NCI-H2171 (cell line): Measurements from ENCODE around the gene IQGAP2.
"Not testable (repeated sequence)": the region's sequence is repeated elsewhere in the genome, so short reads cannot be mapped to it uniquely, and the experiment has no call there.

Experiments used
- DNase-seq: peaks from one replicate; lab custom pipeline; 2025; lab: John Stamatoyannopoulos, UW

IQGAP2 gene

GRCh38 chr5:76402886-76403765 lies at the start of gene IQGAP2:
Gene IQGAP2 (plus strand): TSS chr5:76403285. CDS start chr5:76403546, 261 bp downstream.
- no peak for DNase-seq

GRCh38 chr5:76356887-76357286 lies 46.2 kb upstream of the IQGAP2 start:
- no peak for DNase-seq

- DNase-seq: peak; percentile 39
These were observed 39.5 kb upstream of the IQGAP2 start for GRCh38 chr5:76363352-76364225.

GRCh38 chr5:76364226-76364589 lies 38.9 kb upstream of the IQGAP2 start:
- DNase-seq: no peak

GRCh38 chr5:76365561-76365960 lies 37.5 kb upstream of the IQGAP2 start:
- DNase-seq: no peak

GRCh38 chr5:76366596-76366995 lies 36.5 kb upstream of the IQGAP2 start:
- DNase-seq: no peak

- no peak for DNase-seq
These were observed 35.3 kb upstream of the IQGAP2 start for GRCh38 chr5:76367623-76368371.

- no peak for DNase-seq
These were observed 34.1 kb upstream of the IQGAP2 start for GRCh38 chr5:76368941-76369340.

- DNase-seq: not testable (repeated sequence)
These were observed 33.4 kb upstream of the IQGAP2 start for GRCh38 chr5:76369668-76370067.

GRCh38 chr5:76371960-76372322 lies 31.1 kb upstream of the IQGAP2 start:
- DNase-seq: no peak

- DNase-seq: no peak
These were observed 30.6 kb upstream of the IQGAP2 start for GRCh38 chr5:76372323-76373054.

GRCh38 chr5:76376148-76376865 lies 26.8 kb upstream of the IQGAP2 start:
- DNase-seq: no peak

GRCh38 chr5:76376866-76377230 lies 26.2 kb upstream of the IQGAP2 start:
- no peak for DNase-seq

GRCh38 chr5:76378355-76378754 lies 24.7 kb upstream of the IQGAP2 start:
- DNase-seq: no peak

GRCh38 chr5:76379316-76379715 lies 23.8 kb upstream of the IQGAP2 start:
- DNase-seq: no peak

- DNase-seq: no peak
These were observed 23.2 kb upstream of the IQGAP2 start for GRCh38 chr5:76379855-76380254.

- no peak for DNase-seq
These were observed 22.6 kb upstream of the IQGAP2 start for GRCh38 chr5:76380346-76381066.

GRCh38 chr5:76383126-76383832 lies 19.8 kb upstream of the IQGAP2 start:
- DNase-seq: no peak

- DNase-seq: no peak
These were observed 18.9 kb upstream of the IQGAP2 start for GRCh38 chr5:76384189-76384588.

- DNase-seq: no peak
These were observed 18.4 kb upstream of the IQGAP2 start for GRCh38 chr5:76384705-76385104.
